CD4-positive, alpha-beta T cell treated with Interferon gamma for 1 hour (primary cell): ENCODE measurements around the gene MYEOV.

ENCODE experiments used
- DNase-seq: peaks from one replicate; pipeline ENCODE4 v3.0.0-alpha.2; 2020

MYEOV gene

DNA sequence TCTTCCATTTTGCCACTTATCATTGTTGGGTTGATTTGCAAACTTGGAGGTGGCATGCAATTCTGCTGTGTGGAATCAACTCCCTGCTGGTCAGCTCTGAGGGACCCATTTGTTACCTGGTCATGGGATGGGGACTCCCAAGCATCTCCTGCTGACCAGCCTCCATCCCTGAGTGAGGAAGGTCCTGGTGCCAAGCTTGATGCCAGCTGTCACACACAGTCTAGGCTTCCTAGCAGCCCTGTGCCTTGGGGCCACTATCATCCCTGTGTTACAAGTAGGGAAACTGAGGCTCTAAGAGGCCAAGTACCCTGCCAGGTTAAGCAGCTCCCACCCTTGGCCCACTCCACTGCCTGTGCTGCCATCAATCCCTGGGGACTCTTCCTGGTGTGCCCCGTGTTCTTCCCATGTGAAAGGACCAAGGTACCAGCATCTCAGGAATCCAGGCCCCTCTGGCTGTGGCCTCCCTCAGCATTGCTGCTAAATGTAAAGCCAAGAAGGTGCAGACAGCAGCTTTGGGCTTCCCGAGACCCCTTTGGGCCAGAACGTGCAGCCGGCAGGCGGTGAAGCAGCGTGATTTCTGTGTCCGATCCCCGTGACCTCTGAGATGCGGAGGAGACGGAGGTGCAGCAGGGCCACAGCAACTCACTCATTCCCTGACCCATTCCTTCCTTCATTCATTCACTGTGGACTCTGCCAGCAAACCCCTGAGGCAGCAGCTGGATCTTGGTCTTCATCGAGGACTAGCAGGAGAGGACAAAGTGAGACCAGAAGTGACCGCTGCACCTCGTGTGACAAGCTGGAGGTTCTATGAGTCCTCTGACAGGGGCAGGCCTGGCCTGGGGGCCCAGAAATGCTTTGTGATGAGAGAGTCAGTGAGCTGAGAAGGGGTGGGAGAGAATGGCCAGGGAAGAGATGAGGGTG lies 49.7 kb downstream of the MYEOV start:
- DNase-seq = no peak

DNA sequence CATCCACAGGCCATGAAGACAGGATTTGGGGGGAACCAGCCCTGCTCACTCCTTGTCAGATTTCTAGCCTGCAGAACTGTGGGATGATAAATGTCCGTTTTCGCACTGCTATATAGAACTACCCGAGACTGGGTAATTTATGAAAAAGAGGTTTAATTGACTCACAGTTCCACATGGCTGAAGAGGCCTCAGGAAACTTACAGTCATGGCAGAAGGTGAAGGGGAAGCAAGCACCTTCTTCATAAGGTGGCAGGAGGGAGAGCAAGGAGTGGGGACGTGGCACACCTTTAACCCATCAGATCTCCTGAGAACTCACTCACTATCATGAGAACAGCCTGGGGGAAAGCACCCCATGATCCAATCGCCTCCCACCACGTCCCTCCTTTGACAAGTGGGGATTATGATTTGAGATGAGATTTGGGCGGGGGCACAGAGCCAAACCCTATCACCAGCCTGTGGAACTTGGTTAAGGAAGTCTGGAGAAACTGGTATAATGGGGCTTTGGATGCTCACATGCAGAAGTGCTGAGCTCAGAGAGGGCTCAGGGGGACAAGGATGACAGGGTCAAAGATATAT lies 50.7 kb downstream of the MYEOV start:
- DNase-seq = no peak
